IMR-90 (cell line): Measurements from ENCODE around the gene SEZ6L. TPM values are rescaled to one million over a fixed set of nuclear protein-coding genes. Genes with fewer than 3 reads are reported as not detected.

Experiments used
- ATAC-seq: fragments of 200-7000 bp; cut with Tn5 transposase; 2 replicates; pipeline ENCODE4 v1.9.1; 2020; ENCODE audit warnings: low read depth, mild to moderate bottlenecking, moderate library complexity
- BruUV-seq: library from RNA; stranded (reverse); fragments of 400-500 nt; replicated peaks from 2 replicates; lab custom pipeline; 2021; lab: Mats Ljungman, UMichigan
- CTCF ChIA-PET: fragments of 300-600 bp; formaldehyde crosslinking; extraction: SDS; loops from one replicate; lab custom pipeline; 2021; ENCODE audit warnings: antibody characterized with exemption; lab: Yijun Ruan, JAX
- POLR2A ChIA-PET: fragments of 300-600 bp; sonication (Branson Sonifier 250); formaldehyde crosslinking; loops from one replicate; lab custom pipeline; 2022; ENCODE audit warnings: antibody characterized with exemption; ENCODE audit not compliant: unreplicated experiment; lab: Charles Lee
- DNase-seq: peaks from one replicate; pipeline ENCODE4 v3.0.0; 2013
- H2AFZ ChIP-seq: replicated peaks from 2 replicates; pipeline ENCODE3; 2013; ENCODE audit warnings: low read length, mild to moderate bottlenecking; ENCODE audit not compliant: poor library complexity
- H2AK5ac ChIP-seq: 2 replicates; pipeline ENCODE4 v1.6.1; 2013; ENCODE audit warnings: low read depth, low read length, inconsistent platforms
- H2AK9ac ChIP-seq: replicated peaks from 2 replicates; pipeline ENCODE3; 2013; ENCODE audit warnings: mild to moderate bottlenecking, low read depth, low read length, moderate library complexity; ENCODE audit not compliant: poor library complexity
- H2BK120ac ChIP-seq: 2 replicates; pipeline ENCODE4 v1.6.1; 2013; ENCODE audit warnings: low read depth, low read length, inconsistent platforms
- H2BK15ac ChIP-seq: 3 replicates; pipeline ENCODE4 v1.6.1; 2013; ENCODE audit warnings: low read depth, low read length, inconsistent platforms
- H2BK20ac ChIP-seq: 2 replicates; pipeline ENCODE4 v1.6.1; 2013; ENCODE audit warnings: low read depth, mild to moderate bottlenecking, inconsistent platforms, low read length, moderate library complexity
- H2BK5ac ChIP-seq: 2 replicates; pipeline ENCODE4 v1.6.1; 2013; ENCODE audit warnings: mild to moderate bottlenecking, low read depth, low read length, inconsistent platforms; ENCODE audit not compliant: poor library complexity, severe bottlenecking
- H3K14ac ChIP-seq: replicated peaks from 2 replicates; pipeline ENCODE4 v1.6.1; 2013; ENCODE audit warnings: low read depth, low read length, inconsistent platforms
- H3K18ac ChIP-seq: 2 replicates; pipeline ENCODE4 v1.6.1; 2013; ENCODE audit warnings: low read depth, low read length, control low read depth
- H3K23ac ChIP-seq: 2 replicates; pipeline ENCODE4 v1.6.1; 2013; ENCODE audit warnings: low read depth, low read length, inconsistent platforms
- H3K27ac ChIP-seq: 2 replicates; pipeline ENCODE4 v1.5.1; 2013; ENCODE audit warnings: mild to moderate bottlenecking, control low read depth, low read length; ENCODE audit not compliant: insufficient read depth
- H3K27me3 ChIP-seq: 2 replicates; pipeline ENCODE4 v1.6.1; 2013; ENCODE audit warnings: low read length; ENCODE audit not compliant: control insufficient read depth, insufficient read depth
- H3K36me3 ChIP-seq: 2 replicates; pipeline ENCODE4 v1.6.1; 2013; ENCODE audit warnings: low read length, mixed read lengths; ENCODE audit not compliant: control insufficient read depth, insufficient read depth
- H3K4ac ChIP-seq: 2 replicates; pipeline ENCODE4 v1.6.1; 2013; ENCODE audit warnings: low read depth, low read length, inconsistent platforms
- H3K4me1 ChIP-seq: 2 replicates; pipeline ENCODE4 v1.6.1; 2013; ENCODE audit warnings: low read length, mixed read lengths; ENCODE audit not compliant: control insufficient read depth, insufficient read depth
- H3K4me2 ChIP-seq: 2 replicates; pipeline ENCODE4 v1.6.1; 2013; ENCODE audit warnings: low read depth, mild to moderate bottlenecking, control low read depth, low read length, moderate library complexity
- H3K4me3 ChIP-seq: 2 replicates; pipeline ENCODE4 v1.5.1; 2013; ENCODE audit warnings: low read depth, mild to moderate bottlenecking, control low read depth, low read length, moderate library complexity; ENCODE audit not compliant: insufficient read depth
- H3K56ac ChIP-seq: 2 replicates; pipeline ENCODE4 v1.6.1; 2013; ENCODE audit warnings: low read length, inconsistent platforms; ENCODE audit not compliant: insufficient read depth; ENCODE audit errors: extremely low read depth
- H3K79me1 ChIP-seq, 2 experiments: 2 replicates each; pipeline ENCODE4 v1.6.1; 2013; ENCODE audit warnings: low read length in 2 of 2, inconsistent platforms in 1 of 2, low read depth in 1 of 2
- H3K9ac ChIP-seq: 2 replicates; pipeline ENCODE4 v1.6.1; 2013; ENCODE audit warnings: low read depth, low read length, control low read depth
- H3K9me1 ChIP-seq: 2 replicates; pipeline ENCODE4 v1.6.1; 2013; ENCODE audit warnings: low read length, inconsistent platforms; ENCODE audit not compliant: insufficient read depth
- H3K9me3 ChIP-seq: 2 replicates; pipeline ENCODE4 v1.6.1; 2013; ENCODE audit warnings: low read length; ENCODE audit not compliant: control insufficient read depth, insufficient read depth
- H4K20me1 ChIP-seq: 2 replicates; pipeline ENCODE4 v1.6.1; 2013; ENCODE audit warnings: low read length, inconsistent platforms; ENCODE audit not compliant: insufficient read depth
- H4K5ac ChIP-seq: 2 replicates; pipeline ENCODE4 v1.6.1; 2013; ENCODE audit warnings: mild to moderate bottlenecking, low read depth, low read length, control low read depth
- H4K8ac ChIP-seq, 2 experiments: 2 replicates each; pipeline ENCODE4 v1.6.1; 2013; ENCODE audit warnings: low read depth in 2 of 2, low read length in 2 of 2, control low read depth in 1 of 2, inconsistent platforms in 1 of 2
- H4K91ac ChIP-seq: 2 replicates; pipeline ENCODE4 v1.6.1; 2013; ENCODE audit warnings: low read depth, low read length, inconsistent platforms; ENCODE audit not compliant: insufficient read depth
- BHLHE40 ChIP-seq: fragments of 150-350 bp; IDR thresholded peaks from 2 replicates; pipeline ENCODE4 v1.6.1; 2016; ENCODE audit warnings: mild to moderate bottlenecking, low read depth, low read length
- CEBPB ChIP-seq: IDR thresholded peaks from 2 replicates; pipeline ENCODE4 v1.6.1; 2012; ENCODE audit warnings: low read depth, low read length, improper control_type of control experiment
- CHD1 ChIP-seq: IDR thresholded peaks from 2 replicates; pipeline ENCODE4 v1.6.1; 2012; ENCODE audit warnings: low read depth, low read length, improper control_type of control experiment
- MAFK ChIP-seq: IDR thresholded peaks from 2 replicates; pipeline ENCODE4 v1.6.1; 2012; ENCODE audit warnings: low read depth, low read length, improper control_type of control experiment
- MXI1 ChIP-seq: IDR thresholded peaks from 2 replicates; pipeline ENCODE4 v1.6.1; 2012; ENCODE audit warnings: low read depth, mild to moderate bottlenecking, low read length, moderate library complexity, borderline replicate concordance
- POLR2A ChIP-seq: IDR thresholded peaks from 2 replicates; pipeline ENCODE4 v1.6.1; 2012; ENCODE audit warnings: mild to moderate bottlenecking, low read depth, low read length
- RAD21 ChIP-seq: IDR thresholded peaks from 2 replicates; pipeline ENCODE4 v1.6.1; 2012; ENCODE audit warnings: low read length, improper control_type of control experiment
- RCOR1 ChIP-seq: IDR thresholded peaks from 2 replicates; pipeline ENCODE4 v1.6.1; 2012; ENCODE audit warnings: mild to moderate bottlenecking, low read length, improper control_type of control experiment; ENCODE audit not compliant: insufficient replicate concordance
- RFX5 ChIP-seq: IDR thresholded peaks from 2 replicates; pipeline ENCODE4 v1.8.0; 2012; ENCODE audit warnings: low read depth, mild to moderate bottlenecking, low read length, moderate library complexity
- SMC3 ChIP-seq: fragments of 150-350 bp; IDR thresholded peaks from 2 replicates; pipeline ENCODE4 v1.6.1; 2016; ENCODE audit warnings: low read depth, mild to moderate bottlenecking, antibody characterized with exemption, low read length, moderate library complexity
- WGBS, 2 experiments: methylation state at CpG; one replicate each; pipeline versions ENCODE4 v1.1.5 to v1.1.7; 2013; ENCODE audit warnings: missing lambda C conversion rate in 2 of 2; ENCODE audit not compliant: insufficient read length in 1 of 2; ENCODE audit errors: extremely low coverage in 2 of 2; 5-methylcytosine and 5-hydroxymethylcytosine counted together
- dilution Hi-C: fragments of 300-500 bp; cut with HindIII; formaldehyde crosslinking; loops from one replicate; pipeline ENCODE4 v1.14.3; 2018; ENCODE audit warnings: low sequenced_read_pairs; ENCODE audit not compliant: unreplicated experiment
- in situ Hi-C: fragments of 300-500 bp; cut with MboI; formaldehyde crosslinking; loops from 3 replicates; pipeline ENCODE4 v1.14.3; 2019; ENCODE audit warnings: low sequenced_read_pairs, inconsistent platforms, mixed read lengths
- intact Hi-C: fragments of 100-400 bp; cut with micrococcal nuclease; formaldehyde crosslinking; loops from 2 replicates; pipeline ENCODE4 v1.10.0; 2022
- polyA plus RNA-seq, 3 experiments: library from polyadenylated mRNA; depleted of rRNA; stranded (reverse); fragments of >200 nt; gene quantifications; 2 replicates each; pipeline ENCODE4 v1.2.3, GENCODE V29; 2012; ENCODE audit warnings: low replicate concordance in 1 of 3
- total RNA-seq: library from RNA; depleted of rRNA; stranded (reverse); fragments of >200 nt; gene quantifications from 2 replicates; pipeline ENCODE4 v1.2.3, GENCODE V29; 2012
- TF ChIP-seq, protein P1 (sequence below): fragments of 150-350 bp; IDR thresholded peaks from 2 replicates; pipeline ENCODE4 v1.6.1; 2017; ENCODE audit warnings: mild to moderate bottlenecking, antibody characterized with exemption, low read length, low read depth
- TF ChIP-seq, protein P2 (sequence below): conservative IDR thresholded peaks from 2 replicates; pipeline ENCODE4 v1.5.1; 2012; ENCODE audit warnings: mild to moderate bottlenecking, low read depth, low read length, improper control_type of control experiment
- TF ChIP-seq, protein P3 (sequence below): fragments of 150-350 bp; IDR thresholded peaks from 2 replicates; pipeline ENCODE4 v1.6.1; 2016; ENCODE audit warnings: low read depth, mild to moderate bottlenecking, low read length, moderate library complexity, borderline replicate concordance

The SEZ6L gene
- total and polyA plus RNA-seq, 2 of the 4 experiments (the other 2 are of a cell fraction): not detected

DNA sequence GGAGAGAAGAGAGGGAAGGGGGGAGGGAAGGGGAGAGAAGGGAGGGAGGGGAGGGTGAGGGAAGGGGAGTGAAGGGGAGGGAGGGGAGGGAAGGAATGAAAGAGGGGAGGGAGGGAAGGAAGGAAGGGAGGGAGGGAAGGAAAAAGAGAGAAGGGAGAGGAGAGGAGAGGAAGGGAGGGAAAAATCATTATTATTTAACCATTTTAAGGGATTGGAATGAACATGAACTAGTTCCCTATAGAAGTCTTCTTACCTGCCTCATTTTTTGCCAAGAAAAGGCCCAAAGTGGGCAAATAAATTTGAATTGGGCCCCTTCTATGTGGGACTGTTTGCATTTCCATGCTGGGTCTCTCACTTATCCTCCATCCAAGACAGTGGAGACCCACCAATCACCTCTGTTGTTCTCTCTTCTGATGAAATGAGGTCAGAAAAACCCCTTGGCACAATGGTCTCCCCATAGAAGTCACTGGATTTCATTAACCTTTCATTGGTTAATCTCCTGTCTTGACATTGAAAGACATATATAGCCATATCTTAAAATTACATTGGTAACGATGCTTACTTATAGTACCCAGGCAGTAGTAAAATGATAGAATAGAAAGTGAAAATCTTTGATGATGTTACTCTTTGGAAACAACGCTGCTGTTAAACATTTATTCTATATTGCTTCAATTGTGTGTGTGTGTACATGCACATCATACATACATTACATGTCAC is 179.7 kb downstream of the SEZ6L start:
- H3K4ac ChIP-seq: no peak overlapping the region
- H3K27ac ChIP-seq: no peak overlapping the region
- no peaks in the 10 kb centered on the region for H3K79me1 ChIP-seq
- no peak overlapping the region for H4K8ac ChIP-seq
- H3K9me3 ChIP-seq: peaks cover 4% of the 10 kb centered on the region; the same call in 1 of the 2 replicates
- no peak overlapping the region for H3K4me3 ChIP-seq
- ATAC-seq: no peak
- TF ChIP-seq CHD1 (no peak), RCOR1 (no peak), RAD21 (no peak), CEBPB (no peak), POLR2A (no peak), SMC3 (no peak), MAFK (no peak), BHLHE40 (no peak), RFX5 (no peak), MXI1 (no peak)
- TF ChIP-seq, protein P1, sequence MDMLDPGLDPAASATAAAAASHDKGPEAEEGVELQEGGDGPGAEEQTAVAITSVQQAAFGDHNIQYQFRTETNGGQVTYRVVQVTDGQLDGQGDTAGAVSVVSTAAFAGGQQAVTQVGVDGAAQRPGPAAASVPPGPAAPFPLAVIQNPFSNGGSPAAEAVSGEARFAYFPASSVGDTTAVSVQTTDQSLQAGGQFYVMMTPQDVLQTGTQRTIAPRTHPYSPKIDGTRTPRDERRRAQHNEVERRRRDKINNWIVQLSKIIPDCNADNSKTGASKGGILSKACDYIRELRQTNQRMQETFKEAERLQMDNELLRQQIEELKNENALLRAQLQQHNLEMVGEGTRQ: no peak
- TF ChIP-seq, protein P2, sequence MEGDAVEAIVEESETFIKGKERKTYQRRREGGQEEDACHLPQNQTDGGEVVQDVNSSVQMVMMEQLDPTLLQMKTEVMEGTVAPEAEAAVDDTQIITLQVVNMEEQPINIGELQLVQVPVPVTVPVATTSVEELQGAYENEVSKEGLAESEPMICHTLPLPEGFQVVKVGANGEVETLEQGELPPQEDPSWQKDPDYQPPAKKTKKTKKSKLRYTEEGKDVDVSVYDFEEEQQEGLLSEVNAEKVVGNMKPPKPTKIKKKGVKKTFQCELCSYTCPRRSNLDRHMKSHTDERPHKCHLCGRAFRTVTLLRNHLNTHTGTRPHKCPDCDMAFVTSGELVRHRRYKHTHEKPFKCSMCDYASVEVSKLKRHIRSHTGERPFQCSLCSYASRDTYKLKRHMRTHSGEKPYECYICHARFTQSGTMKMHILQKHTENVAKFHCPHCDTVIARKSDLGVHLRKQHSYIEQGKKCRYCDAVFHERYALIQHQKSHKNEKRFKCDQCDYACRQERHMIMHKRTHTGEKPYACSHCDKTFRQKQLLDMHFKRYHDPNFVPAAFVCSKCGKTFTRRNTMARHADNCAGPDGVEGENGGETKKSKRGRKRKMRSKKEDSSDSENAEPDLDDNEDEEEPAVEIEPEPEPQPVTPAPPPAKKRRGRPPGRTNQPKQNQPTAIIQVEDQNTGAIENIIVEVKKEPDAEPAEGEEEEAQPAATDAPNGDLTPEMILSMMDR: no peak
- TF ChIP-seq, protein P3, sequence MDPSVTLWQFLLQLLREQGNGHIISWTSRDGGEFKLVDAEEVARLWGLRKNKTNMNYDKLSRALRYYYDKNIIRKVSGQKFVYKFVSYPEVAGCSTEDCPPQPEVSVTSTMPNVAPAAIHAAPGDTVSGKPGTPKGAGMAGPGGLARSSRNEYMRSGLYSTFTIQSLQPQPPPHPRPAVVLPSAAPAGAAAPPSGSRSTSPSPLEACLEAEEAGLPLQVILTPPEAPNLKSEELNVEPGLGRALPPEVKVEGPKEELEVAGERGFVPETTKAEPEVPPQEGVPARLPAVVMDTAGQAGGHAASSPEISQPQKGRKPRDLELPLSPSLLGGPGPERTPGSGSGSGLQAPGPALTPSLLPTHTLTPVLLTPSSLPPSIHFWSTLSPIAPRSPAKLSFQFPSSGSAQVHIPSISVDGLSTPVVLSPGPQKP: no peak
- in situ Hi-C loops: loop anchor here (25.0 kb wide), 1 partner anchor 887 kb away; no protein-coding TSS in a partner anchor
- no CpG with 5 or more reads among the region's 2 CpGs for WGBS, 2 experiments
- no peak overlapping the region for H3K14ac ChIP-seq
- no peaks in the 10 kb centered on the region for H3K27me3 ChIP-seq
- intact Hi-C loops: no loop called here
- no peak overlapping the region for H3K23ac ChIP-seq
- no peaks in the 10 kb centered on the region for H3K9me1 ChIP-seq
- no peak for DNase-seq
- H4K20me1 ChIP-seq: no peaks in the 10 kb centered on the region
- no peak overlapping the region for H2BK120ac ChIP-seq
- H2AK9ac ChIP-seq: no peak overlapping the region
- no peak overlapping the region for H2BK15ac ChIP-seq
- no peak overlapping the region for H3K56ac ChIP-seq
- no peak overlapping the region for H2AK5ac ChIP-seq
- ChIA-PET POLR2A (no interaction called here), CTCF (no interaction called here)
- no TSS peak for BruUV-seq
- H3K18ac ChIP-seq: no peak overlapping the region
- no peak overlapping the region for H2AFZ ChIP-seq
- H4K5ac ChIP-seq: no peak overlapping the region
- H3K36me3 ChIP-seq: no peaks in the 10 kb centered on the region
- no peaks in the 10 kb centered on the region for H3K4me1 ChIP-seq
- H3K9ac ChIP-seq: no peak overlapping the region
- H3K4me2 ChIP-seq: no peak overlapping the region
- H4K91ac ChIP-seq: no peak overlapping the region
- no peak overlapping the region for H2BK20ac ChIP-seq
- dilution Hi-C loops: no loop called here
- H2BK5ac ChIP-seq: no peak overlapping the region
